Renal cortical epithelial cell (primary cell): ENCODE data around the gene FCGBP. TPM values are rescaled to one million over a fixed set of nuclear protein-coding genes. Genes with fewer than 3 reads are reported as not detected.
"Not testable (repeated sequence)": the region's sequence is repeated elsewhere in the genome, so short reads cannot be mapped to it uniquely, and the experiment has no call there.

ENCODE experiments used
- DNase-seq: peaks from one replicate; pipeline ENCODE4 v3.0.0-alpha.2; 2011; ENCODE audit warnings: low read depth
- total RNA-seq: library from RNA; depleted of rRNA; stranded (reverse); fragments of >200 nt; gene quantifications from 2 replicates; pipeline ENCODE4 v1.2.3, GENCODE V29; 2014

Gene FCGBP
- total RNA-seq = 1.9 and 26.3 TPM in 2 replicates

DNA sequence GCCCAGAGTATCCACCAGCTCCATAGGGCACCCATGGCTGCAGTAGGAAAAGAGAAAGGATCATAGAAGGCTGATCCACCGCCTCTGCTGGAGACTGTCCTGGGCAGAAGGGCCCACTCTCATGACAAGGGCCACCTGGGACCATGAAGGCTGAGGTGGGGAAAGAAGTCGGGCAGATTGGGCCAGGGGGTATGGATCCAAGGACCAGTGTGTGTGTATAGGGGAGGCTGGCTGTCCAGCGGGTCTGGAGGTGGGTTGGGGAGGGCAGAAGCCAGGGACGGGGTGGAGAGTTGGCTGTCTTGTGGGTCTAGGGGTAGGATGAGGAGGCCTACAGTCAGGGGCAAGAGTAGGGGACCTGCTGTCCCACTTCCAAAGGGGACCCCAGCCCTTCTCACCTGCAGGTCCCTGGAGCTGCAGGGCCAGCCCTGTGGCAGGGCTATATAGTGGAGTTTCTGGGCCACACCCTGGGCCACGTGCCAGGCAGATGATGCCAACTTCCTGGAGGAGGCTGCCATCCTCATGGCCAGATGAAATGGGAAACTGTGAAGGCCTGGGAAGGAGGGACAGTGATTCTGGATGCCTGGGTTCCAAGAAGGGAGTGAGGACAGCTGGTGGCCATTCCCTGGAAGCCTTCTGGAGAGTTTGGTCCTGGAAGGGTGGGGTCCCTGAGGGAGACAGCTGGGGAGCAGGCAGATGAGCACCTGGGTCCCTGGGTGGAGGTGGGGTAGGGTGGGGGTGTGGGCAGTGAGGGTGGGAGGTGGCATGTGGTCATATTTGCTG is at the start of gene FCGBP:
FCGBP (minus strand) TSS at position 51 of the 780 bp plus-strand sequence.
- no peak for DNase-seq

DNA sequence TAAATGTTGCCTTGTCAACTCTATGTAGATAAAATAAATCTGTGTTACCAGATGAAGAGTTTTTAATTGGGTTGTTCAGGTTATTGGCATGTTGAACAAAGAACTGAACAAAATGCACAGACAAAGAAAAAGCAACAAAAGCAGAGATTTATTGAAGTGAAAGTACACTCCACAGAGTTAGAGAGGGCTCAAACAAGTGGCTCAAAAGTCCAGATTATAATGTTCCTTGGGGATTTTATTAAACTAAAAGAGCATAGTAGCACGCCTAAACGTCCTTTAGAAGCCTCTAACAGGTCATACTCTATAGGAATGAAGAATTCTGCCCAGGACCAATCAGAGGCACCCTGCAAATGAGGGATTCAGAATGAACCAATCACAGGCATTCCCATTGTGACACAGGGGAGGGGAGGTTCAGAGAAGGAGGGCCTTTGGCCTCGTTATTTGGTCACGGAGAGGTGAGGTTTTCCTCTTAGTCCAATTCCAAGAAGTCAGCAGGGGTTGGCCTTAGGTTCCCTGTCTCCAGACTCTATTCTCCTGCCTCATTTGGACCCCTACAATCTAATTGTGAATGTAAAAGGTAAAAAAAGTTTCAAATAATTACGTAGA is 49.4 kb upstream of the FCGBP start:
- DNase-seq = no peak

DNA sequence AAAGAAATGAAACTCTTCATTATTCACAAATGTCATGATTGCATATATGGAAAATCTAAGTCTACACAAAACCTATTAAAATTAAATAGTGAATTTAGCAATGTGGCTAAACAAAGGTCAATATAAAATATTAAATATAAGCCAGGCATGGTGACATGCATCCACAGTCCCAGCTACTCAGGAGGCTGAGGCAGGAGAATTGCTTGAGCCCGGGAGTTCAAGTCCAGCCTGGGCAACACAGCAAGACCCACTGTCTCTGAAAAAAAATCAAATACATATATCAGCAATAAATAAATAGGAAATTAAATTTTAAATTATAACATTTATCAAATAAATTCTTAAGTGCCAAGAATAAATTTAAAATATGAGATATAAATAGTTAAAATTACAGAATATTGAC is 48.4 kb upstream of the FCGBP start:
- DNase-seq = no peak

DNA sequence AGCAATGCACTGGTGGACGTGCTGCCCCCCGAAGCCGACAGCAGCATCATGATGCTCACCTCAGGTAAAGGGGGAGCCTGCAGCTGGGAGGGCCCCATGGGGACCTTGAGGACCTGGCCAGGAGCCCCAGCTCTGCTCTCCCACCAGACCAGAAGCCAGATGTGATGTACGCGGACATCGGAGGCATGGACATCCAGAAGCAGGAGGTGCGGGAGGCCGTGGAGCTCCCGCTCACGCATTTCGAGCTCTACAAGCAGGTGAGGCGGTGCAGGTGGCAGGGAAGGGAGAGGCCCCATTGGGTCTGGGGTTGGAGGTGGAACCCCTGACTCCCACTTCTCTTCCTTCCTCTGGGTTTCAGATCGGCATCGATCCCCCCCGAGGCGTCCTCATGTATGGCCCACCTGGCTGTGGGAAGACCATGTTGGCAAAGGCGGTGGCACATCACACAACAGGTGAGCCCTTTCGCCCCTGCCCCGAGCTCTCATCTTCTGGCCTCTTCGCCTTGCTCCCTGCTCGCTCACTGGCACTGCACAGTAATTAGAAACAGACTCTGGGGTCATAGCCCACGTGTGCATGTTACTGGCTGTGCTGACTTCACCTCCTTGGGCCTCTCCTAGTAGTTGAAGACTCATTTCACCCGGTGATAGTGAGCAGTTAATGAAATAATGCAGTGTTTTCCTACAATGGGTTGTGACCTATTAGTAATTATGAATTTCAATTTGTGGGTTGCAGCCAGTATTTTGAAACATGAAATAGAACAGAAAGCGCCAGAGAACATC is 40.1 kb upstream of the FCGBP start:
- DNase-seq = no peak

DNA sequence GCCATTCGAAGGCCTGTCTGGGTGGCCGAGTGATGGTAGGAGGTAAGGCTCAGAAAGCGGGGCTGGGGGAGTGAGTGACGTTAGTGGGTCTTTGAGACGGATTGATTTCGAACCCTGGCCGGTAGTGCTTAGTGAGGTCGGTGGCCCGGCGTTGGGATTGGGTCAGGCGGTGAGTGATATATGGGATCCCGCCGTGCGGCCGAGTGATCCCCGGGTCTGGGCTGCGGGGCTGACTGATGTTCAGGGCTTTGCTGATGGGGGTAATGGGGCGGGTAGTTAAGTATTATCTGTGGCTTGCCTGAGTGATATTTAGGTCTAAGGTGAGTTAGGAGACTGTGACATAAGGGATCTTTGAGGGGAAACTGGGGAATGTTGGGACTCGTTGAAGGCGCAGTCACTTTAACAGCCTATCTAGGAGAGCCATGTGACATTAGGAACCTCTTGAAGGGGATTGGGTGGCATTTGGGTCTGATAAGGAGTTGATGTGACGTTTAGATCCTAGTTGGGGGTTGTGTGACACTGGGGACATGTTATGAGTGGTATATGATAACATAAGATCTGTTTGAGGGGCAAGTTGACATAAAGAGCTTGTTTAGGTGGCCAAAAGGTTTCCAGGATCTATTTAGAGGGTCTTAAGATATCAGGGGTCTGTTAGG is 37.1 kb upstream of the FCGBP start:
- no peak for DNase-seq

DNA sequence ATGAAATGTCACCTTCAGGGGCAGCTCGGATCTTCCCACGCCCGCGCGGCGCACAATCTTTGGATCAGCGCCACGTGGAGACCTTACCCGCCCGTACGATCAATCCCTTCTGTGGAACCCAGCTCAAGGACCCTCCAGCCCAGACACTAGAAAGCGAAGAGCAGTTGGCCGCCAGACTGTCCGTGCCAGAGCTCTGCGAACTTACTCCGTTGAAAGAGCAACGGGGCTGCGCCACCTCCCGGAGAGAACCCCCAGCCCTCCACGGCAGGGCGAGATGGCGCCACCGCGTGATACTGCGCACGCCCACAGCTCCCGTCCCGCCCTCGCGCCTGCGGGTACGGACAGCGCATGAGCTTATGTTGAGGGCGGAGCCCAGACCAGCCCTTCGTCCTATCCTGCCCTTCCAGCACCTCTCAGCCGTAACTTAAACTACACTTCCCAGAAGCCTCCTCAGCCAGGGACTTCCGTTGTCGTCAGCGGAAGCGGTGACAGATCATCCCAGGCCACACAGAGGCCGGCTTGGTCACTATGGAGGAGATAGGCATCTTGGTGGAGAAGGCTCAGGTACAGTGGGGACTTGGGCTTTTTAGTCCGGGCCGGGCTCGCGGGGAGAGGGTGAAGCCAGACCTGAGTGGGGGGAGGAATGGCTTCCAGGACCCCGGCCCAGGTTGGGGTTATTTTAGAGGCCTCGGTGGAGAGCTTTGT is 36.4 kb upstream of the FCGBP start, which contains the start of gene PSMC4:
PSMC4 (plus strand) TSS at position 491 of the 705 bp plus-strand sequence; CDS start at position 529, 38 bp downstream.
- peak; percentile 99 for DNase-seq

DNA sequence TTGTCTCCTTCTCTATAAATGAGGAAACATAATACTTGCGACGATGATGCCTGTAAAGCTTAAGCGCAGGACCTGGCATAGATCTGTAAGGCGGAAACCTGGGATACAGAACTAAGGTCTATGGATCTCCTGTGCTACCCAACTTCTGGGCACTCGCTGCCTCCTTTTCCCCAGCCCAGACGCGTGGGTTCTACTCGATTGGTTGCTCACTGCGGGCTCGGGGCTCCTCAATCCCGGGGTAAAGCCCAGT is 35.9 kb upstream of the FCGBP start:
- peak; percentile 21 for DNase-seq

DNA sequence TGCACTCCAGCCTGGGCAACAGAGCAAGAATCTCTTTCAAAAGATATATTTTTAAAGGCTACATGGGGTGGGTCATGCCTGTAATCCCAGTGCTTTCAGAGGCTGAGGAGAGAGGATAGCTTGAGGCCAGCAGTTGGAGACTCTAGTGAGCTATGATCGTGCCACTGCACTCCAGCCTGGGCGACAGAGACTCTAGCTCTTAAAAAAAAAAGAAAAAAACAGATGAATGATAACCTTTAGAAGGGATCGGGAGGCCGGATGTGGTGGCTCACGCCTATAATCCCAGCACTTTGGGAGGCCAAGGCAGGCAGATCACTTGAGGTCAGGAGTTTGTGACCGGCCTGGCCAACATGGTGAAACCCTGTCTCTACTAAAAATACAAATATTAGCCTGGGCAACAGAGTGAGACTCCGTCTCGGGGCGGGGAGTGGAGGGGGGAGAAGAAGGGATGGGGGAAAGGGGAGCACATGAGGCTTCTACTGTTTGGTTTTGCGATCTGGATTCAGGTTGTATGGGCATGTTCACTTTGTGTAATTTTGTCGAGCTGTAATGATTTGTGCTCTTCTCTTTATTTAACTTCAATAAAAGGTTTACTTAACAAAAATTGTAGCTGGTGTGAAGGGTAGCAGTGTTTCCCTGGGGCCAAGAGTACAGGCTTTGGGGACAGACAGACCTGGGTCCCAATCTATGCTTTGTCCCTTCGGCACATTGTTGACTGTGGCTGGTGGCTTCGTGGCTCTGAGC is 35.4 kb upstream of the FCGBP start:
- DNase-seq = no peak

DNA sequence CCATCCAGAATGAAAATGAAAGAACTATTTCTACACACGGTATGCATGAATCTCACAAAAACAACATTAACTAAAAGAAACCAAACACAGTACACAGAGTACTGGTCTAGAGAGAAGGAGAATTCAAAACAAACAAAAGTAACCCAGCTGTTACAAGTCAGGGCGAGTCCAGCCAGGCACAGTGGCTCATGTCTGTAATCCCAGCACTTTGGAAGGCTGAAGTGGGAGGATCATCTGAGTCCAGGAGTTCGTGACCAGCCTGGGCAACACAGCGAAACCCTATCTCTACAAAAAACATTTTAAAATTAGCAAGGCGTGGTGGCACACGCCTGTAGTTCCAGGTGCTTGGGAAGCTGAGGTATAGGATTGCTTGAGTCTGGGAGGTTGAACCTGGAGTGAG is 34.8 kb upstream of the FCGBP start:
- DNase-seq = peak; percentile 45

DNA sequence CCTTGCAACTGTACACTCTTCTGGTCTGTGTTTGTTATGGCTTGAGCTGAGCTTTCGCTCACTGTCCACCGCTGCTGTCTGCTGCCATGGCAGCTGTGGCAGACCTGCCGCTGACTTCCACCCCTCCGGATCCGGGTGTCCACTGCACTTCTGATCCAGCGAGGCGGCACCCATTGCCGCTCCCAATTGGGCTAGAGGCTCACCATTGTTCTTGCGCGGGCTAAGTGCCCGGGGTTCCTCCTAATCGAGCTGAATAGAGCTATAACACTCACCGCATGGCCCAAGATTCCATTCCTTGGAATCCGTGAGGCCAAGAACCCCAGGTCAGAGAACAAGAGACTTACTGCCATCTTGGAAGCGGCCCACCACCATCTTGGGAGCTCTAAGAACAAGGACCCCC is 34.4 kb upstream of the FCGBP start:
- DNase-seq = no peak

DNA sequence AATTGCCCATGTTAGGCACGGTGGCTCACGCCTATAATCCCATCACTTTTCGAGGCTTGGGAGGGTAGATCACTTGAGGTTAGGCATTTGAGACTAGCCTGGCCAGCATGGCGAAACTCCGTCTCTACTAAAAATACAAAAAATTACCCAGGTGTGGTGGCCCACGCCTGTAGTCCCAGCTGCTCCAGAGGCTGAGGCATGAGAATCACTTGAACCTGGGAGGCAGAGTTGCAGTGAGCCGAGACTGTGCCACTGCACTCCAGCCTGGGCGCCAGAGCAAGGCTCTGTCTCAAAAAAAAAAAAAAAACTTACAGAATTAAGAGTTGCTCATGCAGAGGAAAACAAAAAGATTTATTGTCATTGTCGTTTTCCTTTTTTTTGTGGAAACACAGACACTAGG is 33.1 kb upstream of the FCGBP start:
- DNase-seq = no peak

DNA sequence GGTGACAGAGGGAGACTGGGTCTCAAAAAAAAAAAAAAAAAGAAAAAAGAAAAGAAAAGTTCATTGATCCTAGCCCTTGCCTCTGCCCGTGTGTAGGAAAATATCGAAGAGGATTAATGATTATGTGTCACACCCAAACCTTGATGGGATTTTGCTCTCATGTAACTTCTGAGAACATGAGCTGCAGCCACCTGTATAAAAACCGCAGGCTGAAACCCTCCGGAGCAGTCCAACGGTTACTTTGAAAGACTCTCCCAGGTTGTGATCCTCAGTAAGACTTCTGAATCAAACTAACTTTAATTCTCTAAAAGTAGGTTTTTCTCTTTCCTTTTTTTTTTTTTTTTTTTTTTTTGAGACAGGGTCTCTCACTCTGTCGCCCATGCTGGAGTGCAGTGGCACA is 32.2 kb upstream of the FCGBP start:
- no peak for DNase-seq

DNA sequence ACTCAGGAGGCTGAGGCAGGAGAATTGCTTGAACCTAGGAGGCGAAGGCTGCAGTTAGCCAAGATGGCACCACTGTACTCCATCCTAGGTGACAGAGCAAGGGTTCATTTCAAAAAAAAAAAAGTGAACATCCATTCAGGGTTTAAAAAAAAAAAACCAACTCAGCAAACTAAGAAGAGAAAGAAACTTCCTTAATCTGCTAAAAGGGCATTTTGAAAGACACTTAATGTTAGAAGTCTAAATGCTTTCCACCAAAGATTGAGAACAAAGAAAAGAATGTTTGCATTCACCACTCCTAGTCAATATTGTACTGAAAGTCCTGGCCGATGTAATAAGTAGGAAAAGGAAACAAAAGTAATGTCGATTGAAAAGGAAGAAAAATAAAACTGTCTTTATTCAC is 29.5 kb upstream of the FCGBP start:
- no peak for DNase-seq

DNA sequence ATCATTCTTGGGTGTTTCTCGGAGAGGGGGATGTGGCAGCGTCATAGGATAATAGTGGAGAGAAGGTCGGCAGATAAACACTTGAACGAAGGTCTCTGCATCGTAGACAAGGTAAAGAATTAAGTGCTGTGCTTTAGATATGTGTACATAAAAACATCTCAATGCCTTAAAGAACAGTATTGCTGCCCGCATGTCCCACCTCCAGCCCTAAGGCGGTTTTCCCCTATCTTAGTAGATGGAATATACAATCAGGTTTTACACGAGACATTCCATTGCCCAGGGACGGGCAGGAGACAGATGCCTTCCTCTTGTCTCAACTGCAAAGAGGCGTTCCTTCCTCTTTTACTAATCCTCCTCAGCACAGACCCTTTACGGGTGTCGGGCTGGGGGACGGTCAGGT is 25.0 kb upstream of the FCGBP start:
- not testable (repeated sequence) for DNase-seq

DNA sequence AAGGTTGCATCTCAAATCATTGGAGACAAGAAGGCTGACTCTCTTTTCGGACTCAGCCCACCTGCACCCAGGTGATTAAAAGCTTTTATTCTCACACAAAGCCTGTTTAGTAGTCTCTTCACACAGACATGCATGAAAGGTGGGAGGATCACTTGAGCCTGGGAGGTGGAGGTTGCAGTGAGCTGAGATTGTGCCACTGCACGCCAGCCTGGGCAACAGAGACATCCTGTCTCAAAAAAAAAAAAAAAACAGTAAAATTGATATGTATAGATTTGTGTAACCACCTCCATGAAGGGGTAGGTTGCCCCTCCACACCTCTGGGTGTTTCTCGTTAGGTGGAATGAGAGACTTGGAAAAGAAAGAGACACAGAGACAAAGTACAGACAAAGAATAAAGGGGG is 24.5 kb upstream of the FCGBP start:
- DNase-seq = not testable (repeated sequence)

DNA sequence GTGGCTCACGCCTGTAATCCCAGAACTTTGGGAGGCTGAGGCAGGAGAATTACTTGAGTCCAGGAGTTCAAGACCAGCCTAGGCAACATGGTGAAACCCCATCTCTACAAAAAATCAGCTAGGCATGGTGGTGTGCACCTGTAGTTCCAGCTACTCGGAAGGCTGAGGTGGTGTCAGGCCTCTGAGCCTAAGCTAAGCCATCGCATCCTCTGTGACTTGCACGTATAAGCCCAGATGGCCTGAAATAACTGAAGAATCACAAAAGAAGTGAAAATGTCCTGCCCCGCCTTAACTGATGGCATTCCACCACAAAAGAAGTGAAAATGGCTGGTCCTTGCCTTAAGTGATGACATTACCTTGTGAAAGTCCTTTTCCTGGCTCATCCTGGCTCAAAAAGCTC is 23.5 kb upstream of the FCGBP start:
- not testable (repeated sequence) for DNase-seq

DNA sequence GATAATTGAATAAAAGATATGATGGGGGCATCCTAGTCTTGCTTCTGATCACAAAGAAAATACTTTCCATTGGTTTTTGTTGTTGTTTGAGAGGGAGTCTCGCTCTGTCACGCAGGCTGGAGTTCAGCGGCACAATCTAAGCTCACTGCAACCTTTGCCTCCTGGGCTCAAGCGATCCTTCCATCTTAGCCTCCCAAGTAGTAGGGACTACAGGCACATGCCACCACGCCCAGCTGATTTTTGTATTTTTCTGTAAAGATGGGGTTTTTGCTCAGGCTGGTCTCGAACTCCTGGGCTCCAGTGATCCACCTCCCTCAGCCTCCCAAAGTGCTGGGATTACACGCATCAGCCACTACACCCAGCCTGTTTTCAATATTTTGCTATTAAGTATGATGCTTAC is 19.5 kb upstream of the FCGBP start:
- DNase-seq = no peak

DNA sequence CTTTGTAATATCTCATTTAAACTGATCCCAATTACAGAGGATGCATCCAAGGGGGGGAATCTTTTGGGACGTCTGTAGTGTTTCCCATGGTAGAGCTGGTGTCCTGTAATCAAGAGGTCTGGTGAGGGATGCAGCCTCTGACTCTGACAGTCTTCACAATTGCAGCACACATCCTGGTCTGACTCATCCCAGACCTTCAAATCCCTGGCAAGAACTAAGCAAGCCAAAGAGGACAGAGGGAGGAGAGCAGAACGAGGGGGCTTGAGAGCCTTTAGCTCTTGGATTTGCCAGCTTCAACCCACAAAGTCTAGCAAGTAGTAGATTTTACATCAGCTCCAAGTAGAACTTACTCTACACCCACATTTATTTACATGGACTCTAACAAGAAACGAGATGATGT is 17.3 kb upstream of the FCGBP start:
- peak; percentile 69 for DNase-seq

DNA sequence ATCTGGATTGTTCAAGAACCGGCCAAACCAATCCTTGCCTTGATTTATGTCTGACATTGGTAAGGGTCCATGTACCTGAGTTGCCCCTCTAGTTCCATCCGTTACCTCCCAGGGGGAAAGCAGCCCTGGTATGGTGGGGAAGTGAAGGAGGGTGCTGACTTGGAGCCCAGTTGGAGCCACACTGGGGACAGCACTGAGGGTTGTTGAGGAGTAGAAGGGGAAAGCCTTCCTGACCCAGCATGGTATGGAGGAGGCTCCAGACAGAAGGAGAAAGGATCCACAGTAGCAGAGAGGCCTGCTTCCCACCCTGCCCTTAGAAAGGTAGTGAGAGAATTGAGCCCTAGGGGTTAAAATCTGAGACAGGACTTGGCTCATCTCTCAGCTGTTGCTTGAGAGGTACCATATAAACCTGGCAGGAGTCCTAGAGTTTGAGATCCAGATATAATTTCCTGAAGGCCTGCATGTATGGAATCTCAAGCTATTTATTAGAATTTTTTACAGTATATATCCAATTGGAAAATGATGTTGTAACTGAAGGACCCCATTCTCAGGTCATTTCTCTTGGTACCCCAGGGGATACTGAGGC is 16.7 kb upstream of the FCGBP start:
- no peak for DNase-seq

DNA sequence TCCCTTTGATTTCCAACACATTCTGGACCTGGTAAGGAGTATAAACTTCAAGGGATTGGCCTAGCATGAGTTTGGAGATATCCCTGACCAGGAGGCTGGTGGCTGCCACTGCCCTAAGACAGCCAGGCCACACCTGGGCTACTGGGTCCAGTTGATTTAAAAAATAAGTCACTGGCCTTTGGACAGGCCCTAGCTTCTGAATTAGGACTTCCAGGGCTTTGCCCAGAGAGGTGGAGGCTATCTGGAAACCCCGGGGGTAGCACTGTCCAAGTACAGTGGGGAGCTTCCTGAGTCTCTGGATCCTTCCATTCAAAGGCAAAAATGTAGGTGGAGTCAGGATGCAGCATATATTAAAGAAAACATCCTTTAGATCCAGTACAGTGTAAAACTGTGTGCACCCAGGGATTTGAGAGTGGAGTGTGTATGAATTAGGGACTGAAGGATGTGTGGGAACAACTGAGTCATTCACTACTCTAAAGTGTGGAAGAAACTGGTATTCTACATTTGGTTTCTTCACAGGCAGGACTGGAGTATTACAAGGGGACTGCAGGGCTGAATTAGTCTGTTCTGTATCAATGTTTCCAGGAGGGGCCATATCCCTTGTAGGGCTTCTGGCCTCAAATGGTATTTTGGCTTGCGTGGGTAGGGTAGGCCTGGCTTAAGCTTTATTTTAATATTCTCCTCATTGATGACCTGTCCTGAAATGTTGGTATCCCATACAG is 14.8 kb upstream of the FCGBP start:
- DNase-seq = no peak
